Stomach (tissue), 4 donors: ENCODE measurements around the gene AFMID.
A peak's percentile ranks its signal among the peaks of the same experiment; 100 is the strongest.

Source experiments
- CTCF ChIP-seq, 7 experiments: fragments of 450-650 bp in 4 of 7; fragments of 200-600 bp in 3 of 7; sonication (generic) in 3 of 7; IDR thresholded peaks; one replicate each; pipeline ENCODE4 v1.5.1; 2016 to 2019; ENCODE audit warnings: antibody characterized with exemption in 7 of 7, control low read depth in 2 of 7, mild to moderate bottlenecking in 1 of 7
- EP300 ChIP-seq: sonication (generic); formaldehyde crosslinking; IDR thresholded peaks from one replicate; pipeline ENCODE4 v1.6.1; 2017; ENCODE audit warnings: antibody characterized with exemption
- POLR2A ChIP-seq, 4 donors: fragments of 450-650 bp; IDR thresholded peaks; one replicate each; pipeline ENCODE4 v1.6.1; 2016; ENCODE audit warnings: antibody characterized with exemption in 4 of 4, control low read depth in 2 of 4, mild to moderate bottlenecking in 1 of 4, moderate library complexity in 1 of 4
- POLR2AphosphoS5 ChIP-seq, 3 donors: sonication (generic); formaldehyde crosslinking; IDR thresholded peaks; one replicate each; pipeline ENCODE4 v1.6.1; 2016; ENCODE audit warnings: antibody characterized with exemption in 3 of 3

- no peak for TF ChIP-seq CTCF (IDR thresholded peaks at IDR 0.05)
- no peak for TF ChIP-seq POLR2A (IDR thresholded peaks at IDR 0.05)
- TF ChIP-seq EP300 = no peak
- TF ChIP-seq POLR2AphosphoS5 (IDR thresholded peaks at IDR 0.05) = peak in 1 of 3 donors; percentile 35
These were observed 42.2 kb upstream of the AFMID start for GRCh38 chr17:78144736-78145641.
